ENCODE data around the gene PATZ1. TPM values are rescaled to one million over a fixed set of nuclear protein-coding genes. Genes with fewer than 3 reads are reported as not detected.

The PATZ1 gene
- total RNA-seq, 2 experiments from 2014 or later = 28.4 to 29.0 TPM

DNA sequence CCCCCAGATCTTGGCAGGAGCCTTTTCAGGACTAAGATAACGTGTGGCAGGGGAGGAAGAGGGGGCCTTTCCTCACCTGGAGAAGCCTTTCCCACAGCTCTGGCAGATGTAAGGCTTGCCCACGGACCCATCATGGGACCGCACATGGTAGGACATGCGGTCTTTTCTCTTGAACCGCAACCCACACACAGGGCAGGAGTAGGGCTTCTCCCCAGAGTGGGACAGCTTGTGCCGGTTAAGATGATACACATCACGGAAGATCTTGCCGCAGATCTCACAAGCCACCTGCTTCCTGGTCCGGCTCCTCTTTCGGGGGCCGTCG, 1.9 kb downstream of the PATZ1 start:
- peak; percentile 49 for DNase-seq
- peak overlapping the region; percentile 94 for H3K27ac Mint-ChIP-seq
- H3K36me3 Mint-ChIP-seq (ENCODE audit: low read depth) = peaks cover 56% of the 10 kb centered on the region
- ChIA-PET POLR2A (interaction anchor here (0.8 to 1.6 kb wide), 7 partner anchors 8 to 318 kb away, joined by 3 to 7 read pairs (median 4); partner anchors contain the start of genes PISD and RNF185), CTCF (interaction anchor here (0.7 to 1.7 kb wide), 3 partner anchors 31 to 72 kb away, joined by 3 to 7 read pairs (median 3); no protein-coding TSS in a partner anchor)
- no peaks in the 10 kb centered on the region for H3K9me3 Mint-ChIP-seq
- no peaks in the 10 kb centered on the region for H3K27me3 Mint-ChIP-seq
- peaks cover 41% of the 10 kb centered on the region for H3K4me1 Mint-ChIP-seq (ENCODE audit: low read depth)
- peak overlapping the region; percentile 94 for H3K4me3 Mint-ChIP-seq
- no peak for ATAC-seq
- TF ChIP-seq, protein P1, sequence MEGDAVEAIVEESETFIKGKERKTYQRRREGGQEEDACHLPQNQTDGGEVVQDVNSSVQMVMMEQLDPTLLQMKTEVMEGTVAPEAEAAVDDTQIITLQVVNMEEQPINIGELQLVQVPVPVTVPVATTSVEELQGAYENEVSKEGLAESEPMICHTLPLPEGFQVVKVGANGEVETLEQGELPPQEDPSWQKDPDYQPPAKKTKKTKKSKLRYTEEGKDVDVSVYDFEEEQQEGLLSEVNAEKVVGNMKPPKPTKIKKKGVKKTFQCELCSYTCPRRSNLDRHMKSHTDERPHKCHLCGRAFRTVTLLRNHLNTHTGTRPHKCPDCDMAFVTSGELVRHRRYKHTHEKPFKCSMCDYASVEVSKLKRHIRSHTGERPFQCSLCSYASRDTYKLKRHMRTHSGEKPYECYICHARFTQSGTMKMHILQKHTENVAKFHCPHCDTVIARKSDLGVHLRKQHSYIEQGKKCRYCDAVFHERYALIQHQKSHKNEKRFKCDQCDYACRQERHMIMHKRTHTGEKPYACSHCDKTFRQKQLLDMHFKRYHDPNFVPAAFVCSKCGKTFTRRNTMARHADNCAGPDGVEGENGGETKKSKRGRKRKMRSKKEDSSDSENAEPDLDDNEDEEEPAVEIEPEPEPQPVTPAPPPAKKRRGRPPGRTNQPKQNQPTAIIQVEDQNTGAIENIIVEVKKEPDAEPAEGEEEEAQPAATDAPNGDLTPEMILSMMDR (IDR thresholded peaks at IDR 0.05) = no peak
- intact Hi-C loops (cut with micrococcal nuclease) = no loop called here

DNA sequence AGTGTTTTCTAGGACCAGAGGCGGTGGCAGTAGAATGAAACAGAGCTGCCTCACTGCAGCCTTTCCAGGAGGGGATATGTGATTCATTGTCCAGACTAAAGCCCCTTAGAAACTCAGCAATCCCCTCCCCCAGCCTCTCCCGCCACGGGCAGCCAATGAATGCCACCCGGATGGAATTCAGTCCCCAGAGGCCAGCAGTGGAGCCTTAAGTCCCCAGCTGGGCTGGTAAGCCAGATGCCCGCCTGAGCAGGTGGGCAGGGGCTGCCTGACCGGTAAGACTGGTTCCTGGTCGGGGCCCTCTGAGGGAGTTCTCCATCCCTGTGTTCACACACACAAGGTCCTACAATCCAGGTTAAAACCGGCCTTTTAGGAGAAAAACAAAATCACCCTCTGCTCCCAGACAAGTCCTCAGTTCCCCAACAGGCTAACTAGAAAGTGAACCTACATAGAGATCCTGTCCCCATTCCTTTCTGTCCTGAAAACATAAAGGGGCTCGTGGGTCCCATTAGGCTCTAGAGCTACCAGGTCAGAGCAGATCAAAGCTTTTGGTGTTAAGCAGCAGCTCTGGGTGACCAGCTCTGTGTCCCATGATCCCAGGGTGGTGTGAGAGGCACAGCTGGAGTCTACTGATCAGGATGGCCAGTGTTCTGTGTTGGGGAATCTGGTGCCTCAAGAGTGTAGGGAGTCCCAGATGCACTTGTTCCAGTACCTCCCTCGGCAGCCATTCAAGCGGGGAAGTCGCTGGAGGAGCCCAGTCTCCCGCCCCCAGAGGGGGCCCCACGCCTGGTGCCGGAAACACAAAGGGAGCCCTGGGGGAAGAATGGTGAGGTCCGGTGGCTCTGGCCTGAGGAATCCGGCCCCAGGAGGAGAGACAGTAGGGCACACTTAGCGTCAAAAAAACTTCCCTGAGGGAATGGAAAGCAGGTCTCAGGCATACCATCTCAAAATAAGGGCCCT, 2.6 kb downstream of the PATZ1 start:
- H3K4me1 Mint-ChIP-seq (ENCODE audit: low read depth) = peaks cover 45% of the 10 kb centered on the region

DNA sequence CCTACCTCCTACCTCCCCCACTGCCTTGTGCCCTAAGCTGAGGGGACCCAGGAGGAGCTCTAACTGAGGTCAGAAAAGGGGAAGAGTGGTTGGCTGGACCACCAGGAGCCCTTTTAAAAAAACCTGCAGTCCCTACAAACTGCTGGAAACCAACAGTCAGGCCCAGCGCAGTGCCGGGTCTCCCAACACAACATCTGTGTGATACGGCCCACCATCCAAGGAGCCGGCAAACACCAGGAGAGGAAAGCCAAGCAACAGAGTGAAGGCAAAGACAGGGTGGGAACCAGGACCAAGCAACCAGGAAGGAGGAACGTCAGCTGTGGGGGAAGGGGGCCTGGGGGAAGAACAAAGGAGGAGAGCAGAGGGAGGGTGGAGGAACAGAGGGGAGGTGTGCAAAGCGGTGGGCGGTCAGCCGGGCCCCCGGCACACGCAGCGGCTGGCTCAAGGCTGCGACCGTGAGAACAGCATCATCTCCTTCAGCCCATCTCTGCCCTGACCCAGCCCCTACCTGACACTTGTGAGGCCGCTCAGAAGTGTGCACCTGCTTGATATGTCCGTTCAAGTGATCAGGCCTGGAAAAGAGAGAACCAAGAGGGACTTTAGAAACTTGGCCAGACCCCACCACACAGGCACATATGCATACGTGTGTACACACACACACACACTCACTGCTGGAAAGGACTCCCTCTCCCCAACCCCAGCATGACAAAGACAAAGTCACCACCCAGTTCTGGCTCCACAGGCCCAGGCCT, 3.6 kb downstream of the PATZ1 start:
- DNase-seq = peak; percentile 21
- no peaks in the 10 kb centered on the region for H3K27me3 Mint-ChIP-seq
- POLR2A ChIA-PET = interaction anchor here (1.0 kb wide), 2 partner anchors 13 to 19 kb away, joined by 3 to 6 read pairs; no protein-coding TSS in a partner anchor
- CTCF ChIA-PET = interaction anchor here (1.0 to 1.2 kb wide), 2 partner anchors 29 to 70 kb away, joined by 3 to 5 read pairs; no protein-coding TSS in a partner anchor
- TF ChIP-seq, protein P1 (IDR thresholded peaks at IDR 0.05) = no peak
- H3K4me3 Mint-ChIP-seq = peak overlapping the region; percentile 94
- ATAC-seq = no peak
- H3K9me3 Mint-ChIP-seq = no peaks in the 10 kb centered on the region
- H3K36me3 Mint-ChIP-seq (ENCODE audit: low read depth) = peaks cover 61% of the 10 kb centered on the region
- intact Hi-C loops (cut with micrococcal nuclease) = no loop called here
- peak overlapping the region; percentile 94 for H3K27ac Mint-ChIP-seq
- H3K4me1 Mint-ChIP-seq (ENCODE audit: low read depth) = peaks cover 50% of the 10 kb centered on the region

More for the DNA sequence above, 2.6 kb downstream of the PATZ1 start:
- TF ChIP-seq, protein P1 (IDR thresholded peaks at IDR 0.05) = no peak
- no peaks in the 10 kb centered on the region for H3K27me3 Mint-ChIP-seq
- H3K36me3 Mint-ChIP-seq (ENCODE audit: low read depth) = peaks cover 58% of the 10 kb centered on the region
- DNase-seq (peak; percentile 53), ATAC-seq (no peak)
- H3K27ac Mint-ChIP-seq = peak overlapping the region; percentile 94
- no peaks in the 10 kb centered on the region for H3K9me3 Mint-ChIP-seq
- intact Hi-C loops (cut with micrococcal nuclease) = no loop called here
- peak overlapping the region; percentile 94 for H3K4me3 Mint-ChIP-seq
- POLR2A ChIA-PET = interaction anchor here (0.8 to 1.6 kb wide), 8 partner anchors 10 to 319 kb away, joined by 3 to 7 read pairs (median 4); partner anchors contain the start of genes PISD and RNF185
- CTCF ChIA-PET = interaction anchor here (0.7 to 1.7 kb wide), 6 partner anchors 28 to 71 kb away, joined by 3 to 7 read pairs (median 4); partner anchors contain the start of genes DRG1 and PIK3IP1

DNA sequence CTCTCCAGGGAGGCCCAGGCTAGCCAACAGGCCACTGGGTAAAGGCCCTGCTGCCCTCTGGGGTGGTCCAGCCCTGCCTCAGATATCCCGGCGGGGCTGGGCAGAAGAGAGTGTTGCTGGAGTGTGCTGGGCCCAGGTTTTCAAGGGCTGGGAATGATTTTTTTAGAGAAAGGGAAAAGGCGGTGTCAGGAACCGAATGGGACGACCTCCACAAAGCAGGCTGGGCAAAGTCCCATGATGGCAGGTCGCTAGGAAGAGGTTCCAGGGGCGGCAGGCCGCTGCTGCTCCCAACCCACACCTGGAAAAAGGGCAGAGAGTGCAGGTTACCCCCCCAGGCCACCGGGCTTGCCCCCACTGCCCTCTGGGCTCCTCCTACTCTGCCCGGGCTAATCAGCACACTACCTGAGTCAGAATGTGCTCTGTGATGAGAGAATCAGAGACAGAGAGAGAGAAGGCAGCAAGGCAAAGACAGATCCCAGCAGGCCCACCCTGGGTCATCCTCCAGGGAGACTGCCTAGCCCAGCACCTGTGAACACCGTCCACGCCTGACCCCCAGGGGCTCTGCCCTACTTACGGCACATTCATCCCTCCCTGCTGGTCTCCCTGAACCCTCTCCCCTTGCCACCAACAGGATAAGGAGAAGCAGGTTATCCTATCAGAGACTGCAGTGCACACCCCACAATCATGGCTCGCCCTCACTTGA, 4.6 kb downstream of the PATZ1 start:
- TF ChIP-seq, protein P1 (IDR thresholded peaks at IDR 0.05) = no peak
- peak overlapping the region; percentile 94 for H3K4me3 Mint-ChIP-seq
- ATAC-seq (no peak), DNase-seq (no peak)
- intact Hi-C loops (cut with micrococcal nuclease) = no loop called here
- POLR2A ChIA-PET = interaction anchor here (1.0 kb wide), 1 partner anchor 15 kb away, joined by 3 read pairs; no protein-coding TSS in a partner anchor
- peaks cover 66% of the 10 kb centered on the region for H3K36me3 Mint-ChIP-seq (ENCODE audit: low read depth)
- H3K27ac Mint-ChIP-seq = peak overlapping the region; percentile 94
- peaks cover 57% of the 10 kb centered on the region for H3K4me1 Mint-ChIP-seq (ENCODE audit: low read depth)
- H3K9me3 Mint-ChIP-seq = no peaks in the 10 kb centered on the region
- CTCF ChIA-PET = interaction anchor here (1.0 kb wide), 2 partner anchors 28 kb away, joined by 3 to 5 read pairs; no protein-coding TSS in a partner anchor
- no peaks in the 10 kb centered on the region for H3K27me3 Mint-ChIP-seq
